ENCODE data around the gene TBC1D1. TPM values are rescaled to one million over a fixed set of nuclear protein-coding genes. Genes with fewer than 3 reads are reported as not detected.

The TBC1D1 gene
- total RNA-seq, 1 donor from 2014 or later, result 54.5 TPM

DNA sequence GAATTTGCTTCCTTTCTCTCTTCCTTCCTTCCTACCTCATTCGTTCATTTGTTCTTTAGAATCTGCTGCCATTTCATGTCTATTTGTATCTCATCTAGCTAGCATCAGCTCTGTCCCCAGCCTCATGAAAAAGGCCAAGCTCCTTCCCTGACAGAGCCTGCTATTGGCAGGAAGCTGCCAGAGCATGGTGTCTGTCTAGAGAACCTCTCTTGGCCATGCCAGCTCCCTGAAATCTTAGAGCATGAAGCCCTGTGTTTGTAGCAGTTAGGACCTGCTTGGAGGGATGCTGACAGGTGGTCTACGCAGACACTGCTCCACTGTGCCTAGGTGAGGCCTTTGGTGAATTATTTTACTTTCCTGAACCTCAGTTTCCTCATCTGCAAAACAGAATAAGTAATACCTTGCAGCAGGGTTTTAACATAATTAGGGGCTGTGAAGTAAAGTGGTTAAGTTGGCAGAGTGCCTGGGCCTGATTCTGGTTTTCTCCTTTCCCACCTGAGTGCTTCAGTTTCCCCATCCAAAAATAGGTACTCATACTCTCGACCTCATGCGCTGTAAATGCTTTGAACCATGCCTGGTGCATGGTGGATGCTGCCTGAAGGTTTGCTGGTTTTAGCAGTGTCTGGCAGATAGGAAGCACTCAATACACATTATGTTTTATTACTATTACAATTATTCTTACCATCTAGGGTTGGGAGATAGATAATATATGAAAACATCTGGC lies 74.0 kb downstream of the TBC1D1 start:
- H3K27ac Mint-ChIP-seq (ENCODE audit: unreplicated experiment), result no peak overlapping the region
- peaks cover 5% of the 10 kb centered on the region for H3K4me1 Mint-ChIP-seq (ENCODE audit: low read depth, unreplicated experiment)
- H4K20me1 ChIP-seq (ENCODE audit: insufficient read depth, low read length), result no peaks in the 10 kb centered on the region
- DNase-seq (ENCODE audit: low read depth) (no peak), FAIRE-seq (no peak)
- no peaks in the 10 kb centered on the region for H3K4me1 ChIP-seq (ENCODE audit: insufficient read depth, low read length)
- TF ChIP-seq EZH2 (IDR thresholded peaks at IDR 0.05; ENCODE audit: insufficient read depth, low read length), result no peak
- TF ChIP-seq, protein P1, sequence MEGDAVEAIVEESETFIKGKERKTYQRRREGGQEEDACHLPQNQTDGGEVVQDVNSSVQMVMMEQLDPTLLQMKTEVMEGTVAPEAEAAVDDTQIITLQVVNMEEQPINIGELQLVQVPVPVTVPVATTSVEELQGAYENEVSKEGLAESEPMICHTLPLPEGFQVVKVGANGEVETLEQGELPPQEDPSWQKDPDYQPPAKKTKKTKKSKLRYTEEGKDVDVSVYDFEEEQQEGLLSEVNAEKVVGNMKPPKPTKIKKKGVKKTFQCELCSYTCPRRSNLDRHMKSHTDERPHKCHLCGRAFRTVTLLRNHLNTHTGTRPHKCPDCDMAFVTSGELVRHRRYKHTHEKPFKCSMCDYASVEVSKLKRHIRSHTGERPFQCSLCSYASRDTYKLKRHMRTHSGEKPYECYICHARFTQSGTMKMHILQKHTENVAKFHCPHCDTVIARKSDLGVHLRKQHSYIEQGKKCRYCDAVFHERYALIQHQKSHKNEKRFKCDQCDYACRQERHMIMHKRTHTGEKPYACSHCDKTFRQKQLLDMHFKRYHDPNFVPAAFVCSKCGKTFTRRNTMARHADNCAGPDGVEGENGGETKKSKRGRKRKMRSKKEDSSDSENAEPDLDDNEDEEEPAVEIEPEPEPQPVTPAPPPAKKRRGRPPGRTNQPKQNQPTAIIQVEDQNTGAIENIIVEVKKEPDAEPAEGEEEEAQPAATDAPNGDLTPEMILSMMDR (IDR thresholded peaks at IDR 0.05; ENCODE audit: insufficient read depth, low read depth, low read length), result no peak
- H3K27ac ChIP-seq (ENCODE audit: low read depth, low read length), result no peak overlapping the region
- no peaks in the 10 kb centered on the region for H3K9me3 ChIP-seq (ENCODE audit: insufficient read depth, low read depth, low read length)
- H3K27me3 Mint-ChIP-seq (ENCODE audit: low read depth, unreplicated experiment), result no peaks in the 10 kb centered on the region
- H3K79me2 ChIP-seq (ENCODE audit: insufficient read depth, low read length), result no peaks in the 10 kb centered on the region
- H3K4me3 ChIP-seq (ENCODE audit: insufficient read depth, low read depth, low read length), result no peak overlapping the region
- H3K27me3 ChIP-seq (ENCODE audit: insufficient read depth, low read length), result no peaks in the 10 kb centered on the region
- H3K9ac ChIP-seq (ENCODE audit: low read length), result no peak overlapping the region
- H3K4me2 ChIP-seq (ENCODE audit: low read length), result no peak overlapping the region
- no peaks in the 10 kb centered on the region for H3K36me3 Mint-ChIP-seq (ENCODE audit: low read depth, unreplicated experiment)
- no peaks in the 10 kb centered on the region for H3K36me3 ChIP-seq (ENCODE audit: insufficient read depth, low read length)
- no peak overlapping the region for H3K4me3 Mint-ChIP-seq (ENCODE audit: unreplicated experiment)
- H2AFZ ChIP-seq (ENCODE audit: low read depth, low read length), result no peak overlapping the region
- H3K9me3 Mint-ChIP-seq (ENCODE audit: unreplicated experiment), result peaks cover 2% of the 10 kb centered on the region

DNA sequence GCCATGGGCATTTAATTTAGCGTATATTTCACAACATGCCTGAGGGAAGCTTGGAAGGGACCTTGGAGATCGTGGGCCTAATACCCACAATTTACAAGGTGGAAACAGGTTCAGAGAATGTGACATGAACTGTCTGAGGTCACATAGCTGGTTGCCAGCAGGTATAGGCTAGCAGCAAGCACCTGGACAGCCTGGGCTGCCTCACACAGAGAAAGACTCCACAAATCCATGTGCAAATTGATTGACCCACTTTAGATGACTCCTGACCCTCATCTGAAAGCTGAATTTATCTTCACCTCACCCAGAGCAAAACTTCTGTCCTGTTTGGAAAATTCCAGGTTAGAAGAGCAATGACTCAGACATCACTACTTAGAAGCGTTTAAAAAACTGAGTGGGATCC lies 75.2 kb downstream of the TBC1D1 start:
- Mint-ChIP-seq H3K9me3 (ENCODE audit: unreplicated experiment) (peaks cover 4% of the 10 kb centered on the region), H3K36me3 (ENCODE audit: low read depth, unreplicated experiment) (peaks cover 1% of the 10 kb centered on the region), H3K27ac (ENCODE audit: unreplicated experiment) (no peak overlapping the region), H3K4me1 (ENCODE audit: low read depth, unreplicated experiment) (peaks cover 5% of the 10 kb centered on the region), H3K4me3 (ENCODE audit: unreplicated experiment) (no peak overlapping the region), H3K27me3 (ENCODE audit: low read depth, unreplicated experiment) (no peaks in the 10 kb centered on the region)
- H3K27me3 ChIP-seq (ENCODE audit: insufficient read depth, low read length), result no peaks in the 10 kb centered on the region
- H3K4me3 ChIP-seq (ENCODE audit: insufficient read depth, low read depth, low read length), result no peak overlapping the region
- no peaks in the 10 kb centered on the region for H3K4me1 ChIP-seq (ENCODE audit: insufficient read depth, low read length)
- no peak overlapping the region for H3K4me2 ChIP-seq (ENCODE audit: low read length)
- DNase-seq (ENCODE audit: low read depth), result no peak
- no peaks in the 10 kb centered on the region for H4K20me1 ChIP-seq (ENCODE audit: insufficient read depth, low read length)
- no peak overlapping the region for H3K27ac ChIP-seq (ENCODE audit: low read depth, low read length)
- no peak overlapping the region for H2AFZ ChIP-seq (ENCODE audit: low read depth, low read length)
- H3K36me3 ChIP-seq (ENCODE audit: insufficient read depth, low read length), result no peaks in the 10 kb centered on the region
- no peaks in the 10 kb centered on the region for H3K79me2 ChIP-seq (ENCODE audit: insufficient read depth, low read length)
- TF ChIP-seq, protein P1 (IDR thresholded peaks at IDR 0.05; ENCODE audit: insufficient read depth, low read depth, low read length), result no peak
- TF ChIP-seq EZH2 (IDR thresholded peaks at IDR 0.05; ENCODE audit: insufficient read depth, low read length), result no peak
- FAIRE-seq, result no peak
- H3K9me3 ChIP-seq (ENCODE audit: insufficient read depth, low read depth, low read length), result no peaks in the 10 kb centered on the region
- no peak overlapping the region for H3K9ac ChIP-seq (ENCODE audit: low read length)

- H3K36me3 Mint-ChIP-seq (ENCODE audit: low read depth, unreplicated experiment), result peaks cover 3% of the 10 kb centered on the region
- H2AFZ ChIP-seq (ENCODE audit: low read depth, low read length), result no peak overlapping the region
- H3K4me1 ChIP-seq (ENCODE audit: insufficient read depth, low read length), result no peaks in the 10 kb centered on the region
- no peaks in the 10 kb centered on the region for H3K27me3 ChIP-seq (ENCODE audit: insufficient read depth, low read length)
- H3K4me3 ChIP-seq (ENCODE audit: insufficient read depth, low read depth, low read length), result no peak overlapping the region
- no peak for FAIRE-seq
- H3K9me3 ChIP-seq (ENCODE audit: insufficient read depth, low read depth, low read length), result no peaks in the 10 kb centered on the region
- no peaks in the 10 kb centered on the region for H3K79me2 ChIP-seq (ENCODE audit: insufficient read depth, low read length)
- H3K4me1 Mint-ChIP-seq (ENCODE audit: low read depth, unreplicated experiment), result peaks cover 5% of the 10 kb centered on the region
- H3K27ac Mint-ChIP-seq (ENCODE audit: unreplicated experiment), result no peak overlapping the region
- no peak overlapping the region for H3K27ac ChIP-seq (ENCODE audit: low read depth, low read length)
- no peaks in the 10 kb centered on the region for H3K36me3 ChIP-seq (ENCODE audit: insufficient read depth, low read length)
- DNase-seq (ENCODE audit: low read depth), result no peak
- H3K27me3 Mint-ChIP-seq (ENCODE audit: low read depth, unreplicated experiment), result no peaks in the 10 kb centered on the region
- H4K20me1 ChIP-seq (ENCODE audit: insufficient read depth, low read length), result no peaks in the 10 kb centered on the region
- peak overlapping the region; percentile 22 for H3K4me2 ChIP-seq (ENCODE audit: low read length)
- H3K9me3 Mint-ChIP-seq (ENCODE audit: unreplicated experiment), result peaks cover 4% of the 10 kb centered on the region
- no peak overlapping the region for H3K9ac ChIP-seq (ENCODE audit: low read length)
- no peak overlapping the region for H3K4me3 Mint-ChIP-seq (ENCODE audit: unreplicated experiment)
- TF ChIP-seq, protein P1 (IDR thresholded peaks at IDR 0.05; ENCODE audit: insufficient read depth, low read depth, low read length), result no peak
- TF ChIP-seq EZH2 (IDR thresholded peaks at IDR 0.05; ENCODE audit: insufficient read depth, low read length), result no peak
These were observed 76.9 kb downstream of the TBC1D1 start for GRCh38 chr4:37967736-37968135.

Data from astrocyte (in vitro differentiated cells and primary cell).